Fibroblast of peridontal ligament (primary cell): Measurements from ENCODE around the gene UNC5B.
"Not testable (repeated sequence)": the region's sequence is repeated elsewhere in the genome, so short reads cannot be mapped to it uniquely, and the experiment has no call there.

Experiments used
- DNase-seq: peaks from one replicate; pipeline ENCODE4 v3.0.0-alpha.2; 2010; ENCODE audit errors: extremely low read depth

Gene UNC5B

GRCh38 chr10:71282323-71282680 is 69.9 kb downstream of the UNC5B start:
- no peak for DNase-seq

DNA sequence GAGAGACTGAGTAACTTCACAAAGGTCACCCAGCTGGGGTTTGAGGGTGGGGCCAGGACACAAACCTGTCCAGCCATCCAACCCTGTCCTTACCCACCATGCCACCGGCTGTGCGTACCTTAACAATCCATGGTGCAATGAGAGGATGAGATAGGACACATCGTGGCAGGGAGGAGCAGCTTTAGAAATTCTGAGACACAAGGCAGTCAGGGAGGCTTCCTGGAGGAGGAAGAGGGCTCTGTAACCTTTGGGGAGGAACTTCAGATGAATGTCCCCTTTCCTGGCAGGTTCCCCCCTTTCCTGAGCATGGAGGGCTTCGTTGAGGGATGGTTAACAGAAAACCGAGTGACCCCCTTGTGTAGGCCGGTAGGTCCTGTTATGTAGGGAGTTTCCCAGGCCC is 71.0 kb downstream of the UNC5B start:
- no peak for DNase-seq

- DNase-seq: no peak
Observed at GRCh38 chr10:71283876-71284275, 71.5 kb downstream of the UNC5B start.

GRCh38 chr10:71284544-71285179 is 72.3 kb downstream of the UNC5B start:
- DNase-seq: no peak

DNA sequence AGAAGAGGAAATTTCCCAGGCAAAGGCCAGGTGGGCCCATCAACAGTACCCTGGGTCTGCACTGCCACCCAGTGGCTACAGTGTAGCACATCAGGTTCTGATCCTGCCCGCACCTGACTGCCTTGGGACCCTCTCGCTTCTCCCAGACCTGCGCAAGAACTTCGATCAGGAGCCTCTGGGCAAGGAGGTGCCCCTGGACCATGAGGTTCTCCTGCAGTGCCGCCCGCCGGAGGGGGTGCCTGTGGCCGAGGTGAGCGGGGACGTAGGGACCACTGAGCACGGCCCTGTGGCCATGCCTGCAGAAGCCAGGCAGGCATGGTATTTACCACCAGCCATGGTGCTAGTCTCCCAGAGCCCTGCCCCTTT is 72.8 kb downstream of the UNC5B start:
- no peak for DNase-seq

GRCh38 chr10:71285986-71286385 is 73.6 kb downstream of the UNC5B start:
- DNase-seq: no peak

DNA sequence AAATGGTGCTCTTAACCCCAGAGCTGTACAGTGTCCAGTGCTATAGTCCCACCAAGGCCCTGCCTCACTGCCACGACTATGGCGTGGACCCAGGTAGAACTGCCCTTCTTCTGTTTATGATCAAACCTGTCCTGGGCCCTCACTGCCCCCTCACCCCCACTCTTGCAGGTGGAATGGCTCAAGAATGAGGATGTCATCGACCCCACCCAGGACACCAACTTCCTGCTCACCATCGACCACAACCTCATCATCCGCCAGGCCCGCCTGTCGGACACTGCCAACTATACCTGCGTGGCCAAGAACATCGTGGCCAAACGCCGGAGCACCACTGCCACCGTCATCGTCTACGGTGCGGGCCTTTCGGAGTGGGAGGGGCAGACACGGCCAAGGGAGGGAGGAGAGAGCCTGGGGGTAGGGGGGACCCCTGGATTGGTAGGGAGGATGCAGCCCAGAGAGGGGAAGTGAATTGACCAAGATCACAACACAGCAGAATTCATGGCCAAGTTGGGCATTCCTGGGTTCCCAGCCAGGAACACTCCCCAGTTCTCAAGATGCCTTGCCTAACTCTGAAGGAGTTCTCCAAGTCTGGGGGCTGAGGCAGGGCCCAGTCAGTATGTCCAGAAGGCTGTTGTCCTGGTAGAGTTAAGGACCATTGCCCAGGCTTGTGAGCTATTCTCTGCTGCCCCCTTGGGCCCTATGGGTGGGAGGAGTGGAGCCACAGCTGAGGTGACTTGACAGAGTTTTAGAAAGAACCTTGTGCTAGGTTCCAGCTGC is 74.3 kb downstream of the UNC5B start:
- DNase-seq: no peak

GRCh38 chr10:71287456-71287855 is 75.1 kb downstream of the UNC5B start:
- DNase-seq: no peak

DNA sequence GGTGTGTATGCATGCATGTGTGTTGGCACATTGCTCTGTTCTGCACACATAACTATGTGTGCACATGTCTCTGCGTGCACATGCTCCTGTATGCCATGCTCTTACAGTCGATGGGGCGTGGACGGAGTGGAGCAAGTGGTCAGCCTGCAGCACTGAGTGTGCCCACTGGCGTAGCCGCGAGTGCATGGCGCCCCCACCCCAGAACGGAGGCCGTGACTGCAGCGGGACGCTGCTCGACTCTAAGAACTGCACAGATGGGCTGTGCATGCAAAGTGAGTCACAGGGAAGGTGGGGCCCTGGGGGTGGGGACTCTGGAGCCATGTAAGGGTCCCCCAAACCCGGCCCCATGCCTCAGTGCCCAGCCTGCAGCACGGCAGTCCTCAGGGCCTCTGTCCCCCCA is 76.1 kb downstream of the UNC5B start:
- DNase-seq: no peak

GRCh38 chr10:71289421-71290130 is 77.2 kb downstream of the UNC5B start:
- no peak for DNase-seq

- no peak for DNase-seq
Observed at GRCh38 chr10:71290331-71290730, 78.0 kb downstream of the UNC5B start.

GRCh38 chr10:71290806-71291527 is 78.6 kb downstream of the UNC5B start:
- no peak for DNase-seq

DNA sequence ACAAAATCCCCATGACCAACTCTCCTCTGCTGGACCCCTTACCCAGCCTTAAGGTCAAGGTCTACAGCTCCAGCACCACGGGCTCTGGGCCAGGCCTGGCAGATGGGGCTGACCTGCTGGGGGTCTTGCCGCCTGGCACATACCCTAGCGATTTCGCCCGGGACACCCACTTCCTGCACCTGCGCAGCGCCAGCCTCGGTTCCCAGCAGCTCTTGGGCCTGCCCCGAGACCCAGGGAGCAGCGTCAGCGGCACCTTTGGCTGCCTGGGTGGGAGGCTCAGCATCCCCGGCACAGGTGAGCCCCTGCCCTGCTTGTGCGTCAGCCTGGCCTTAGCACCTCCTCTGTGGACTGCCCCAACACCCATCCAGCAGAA is 79.1 kb downstream of the UNC5B start:
- DNase-seq: no peak

GRCh38 chr10:71292624-71293445 is 80.5 kb downstream of the UNC5B start:
- DNase-seq: peak; percentile 17

DNA sequence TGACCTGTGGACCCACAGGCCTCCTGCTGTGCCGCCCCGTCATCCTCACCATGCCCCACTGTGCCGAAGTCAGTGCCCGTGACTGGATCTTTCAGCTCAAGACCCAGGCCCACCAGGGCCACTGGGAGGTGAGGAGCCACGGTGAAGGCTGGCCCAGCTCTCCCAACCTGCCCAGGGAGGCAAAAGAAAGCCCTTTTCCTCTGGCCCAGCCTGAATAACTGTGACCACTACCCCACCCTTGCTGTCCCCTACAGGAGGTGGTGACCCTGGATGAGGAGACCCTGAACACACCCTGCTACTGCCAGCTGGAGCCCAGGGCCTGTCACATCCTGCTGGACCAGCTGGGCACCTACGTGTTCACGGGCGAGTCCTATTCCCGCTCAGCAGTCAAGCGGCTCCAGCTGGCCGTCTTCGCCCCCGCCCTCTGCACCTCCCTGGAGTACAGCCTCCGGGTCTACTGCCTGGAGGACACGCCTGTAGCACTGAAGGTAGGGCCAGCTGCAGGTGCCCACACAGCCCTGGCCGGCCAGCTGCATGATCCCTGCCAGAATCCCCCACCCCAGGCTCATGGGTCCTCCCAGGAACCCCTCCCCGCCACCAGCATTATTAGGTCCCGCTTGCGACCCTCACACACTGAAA is 81.2 kb downstream of the UNC5B start:
- DNase-seq: no peak

DNA sequence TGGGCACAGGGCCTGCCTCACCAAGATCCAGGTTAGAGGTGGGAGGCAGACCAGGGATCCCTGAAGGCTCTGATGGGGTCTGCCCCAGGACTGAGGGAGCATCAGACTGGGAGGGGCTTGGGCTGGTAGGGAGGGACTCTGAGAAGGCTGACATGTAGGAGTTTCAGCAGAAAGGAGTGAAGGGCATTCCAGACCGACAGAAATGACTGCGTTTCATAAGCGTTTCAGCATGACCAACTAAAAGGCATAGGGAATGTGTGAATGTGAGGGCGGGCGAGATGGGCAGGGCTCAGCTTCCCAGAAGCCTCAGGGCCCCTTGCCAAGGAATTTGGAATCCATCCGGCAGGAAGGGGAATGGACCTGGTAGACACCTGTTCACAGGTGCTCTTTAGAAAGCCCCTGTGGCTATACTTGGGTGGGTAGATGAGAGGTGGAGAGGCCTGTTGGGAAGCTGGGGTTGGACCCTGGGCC is 81.8 kb downstream of the UNC5B start:
- no peak for DNase-seq

GRCh38 chr10:71294856-71295255 is 82.5 kb downstream of the UNC5B start:
- DNase-seq: no peak

- no peak for DNase-seq
Observed at GRCh38 chr10:71295641-71296040, 83.3 kb downstream of the UNC5B start.

DNA sequence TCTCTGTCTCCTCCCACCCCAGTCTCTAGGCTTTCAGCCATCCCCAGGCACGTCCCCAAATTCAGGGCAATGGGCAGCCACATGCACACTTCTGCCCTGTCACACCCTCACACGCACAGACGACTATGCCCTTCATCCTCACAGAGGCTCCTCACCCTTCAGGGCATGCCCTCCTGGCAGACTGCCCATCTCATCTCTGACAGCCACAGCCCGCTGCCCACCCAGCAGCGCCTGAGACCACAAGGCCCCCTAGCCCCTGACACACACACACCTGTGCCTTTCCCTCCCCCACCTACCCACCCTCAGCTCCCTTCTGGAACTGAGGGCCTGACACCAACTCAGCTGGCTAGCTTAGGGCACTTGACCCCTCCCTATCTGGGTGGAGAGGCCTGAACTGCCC is 83.7 kb downstream of the UNC5B start:
- DNase-seq: no peak

- not testable (repeated sequence) for DNase-seq
Observed at GRCh38 chr10:71296811-71297210, 84.4 kb downstream of the UNC5B start.

GRCh38 chr10:71297343-71297742 is 85.0 kb downstream of the UNC5B start:
- no peak for DNase-seq
